Spleen (tissue), 7 donors: ENCODE measurements around the gene RTP2.

ENCODE experiments used
- CTCF ChIP-seq, 11 experiments: fragments of 200-600 bp in 7 of 11; fragments of 450-650 bp in 4 of 11; sonication (generic) in 4 of 11; IDR thresholded peaks in 8 of 11; conservative IDR thresholded peaks in 3 of 11; 1 replicate in 7 of 11; 2 replicates in 4 of 11; pipeline versions ENCODE4 v1.4.0 to v1.8.0; 2016 to 2021; ENCODE audit warnings: antibody characterized with exemption in 11 of 11, inconsistent platforms in 4 of 11, mild to moderate bottlenecking in 1 of 11
- POLR2AphosphoS5 ChIP-seq, 3 donors: sonication (generic); formaldehyde crosslinking; IDR thresholded peaks; one replicate each; pipeline ENCODE4 v1.5.1; 2017; ENCODE audit warnings: antibody characterized with exemption in 3 of 3
- donor health status: DM: no; HTN: no; CAD: no; lungs with moderate emphysema.
- donor health status: DM: no; HTN: no; CAD: no.
- donor health status: DM: no; HTN: no; CAD: no.

DNA sequence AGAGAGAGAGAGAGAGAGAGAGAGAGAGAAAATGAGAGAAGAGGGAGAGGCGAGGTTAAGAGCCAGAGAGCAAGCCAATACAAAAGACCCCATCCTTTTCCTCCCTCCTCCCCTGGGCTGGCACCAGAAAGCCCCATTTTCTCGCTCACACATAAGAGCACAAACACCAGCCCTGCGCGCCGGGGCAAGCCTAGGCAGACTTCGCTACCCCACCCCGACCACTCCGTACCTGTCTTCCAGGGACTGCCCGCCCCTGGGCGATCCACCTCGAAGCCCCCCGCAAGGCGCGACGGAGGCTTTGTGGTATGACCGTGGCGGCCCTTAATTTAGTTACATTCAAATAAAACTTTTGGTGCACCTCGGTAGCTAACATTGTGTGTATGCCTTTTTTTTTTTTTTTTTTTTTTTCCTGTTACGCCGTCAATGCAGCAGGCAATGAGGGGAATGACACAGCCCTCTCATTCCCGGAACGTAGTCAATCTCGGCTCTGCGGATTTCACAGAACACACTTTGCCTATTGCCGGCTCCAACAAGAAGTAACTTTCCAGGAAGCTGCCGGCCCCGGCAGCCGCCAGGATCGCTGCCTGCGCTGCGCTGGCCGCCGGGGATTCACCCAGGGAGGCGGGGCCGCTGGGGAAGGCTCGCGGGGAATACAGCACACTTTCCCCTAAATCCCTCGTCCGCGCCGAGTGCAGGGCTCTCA is 35.2 kb upstream of the RTP2 start:
- TF ChIP-seq CTCF (IDR thresholded peaks at IDR 0.05 in 8 of 11, conservative IDR thresholded peaks at IDR 0.05 in 3 of 11) (peak in 2 of 11 experiments; percentile 7 to 27), POLR2AphosphoS5 (IDR thresholded peaks at IDR 0.05) (peak; percentile 57 to 89 (median 73))
